Lower leg skin (tissue), 3 donors: Measurements from ENCODE around the gene EID2.

Source experiments
- CTCF ChIP-seq, 3 donors: fragments of 450-650 bp; IDR thresholded peaks; one replicate each; pipeline ENCODE4 v1.5.1; 2016; ENCODE audit warnings: antibody characterized with exemption in 3 of 3, mild to moderate bottlenecking in 3 of 3, moderate library complexity in 2 of 3
- POLR2A ChIP-seq, 2 donors: fragments of 450-650 bp; IDR thresholded peaks; one replicate each; pipeline ENCODE4 v1.6.1; 2016 to 2017; ENCODE audit warnings: antibody characterized with exemption in 2 of 2, mild to moderate bottlenecking in 1 of 2, moderate library complexity in 1 of 2

- TF ChIP-seq CTCF (IDR thresholded peaks at IDR 0.05) (no peak), POLR2A (IDR thresholded peaks at IDR 0.05) (no peak)
Observed at GRCh38 chr19:39509233-39509632, 30.7 kb downstream of the EID2 start.
